Superior temporal gyrus (tissue), 1 donor: ENCODE measurements around the gene DDIT4.
"Not testable (repeated sequence)": the region's sequence is repeated elsewhere in the genome, so short reads cannot be mapped to it uniquely, and the experiment has no call there.

Source experiments
- DNase-seq: peaks from one replicate; pipeline ENCODE4 v3.0.0-alpha.2; 2016; ENCODE audit errors: extremely low spot score

DDIT4 gene

DNA sequence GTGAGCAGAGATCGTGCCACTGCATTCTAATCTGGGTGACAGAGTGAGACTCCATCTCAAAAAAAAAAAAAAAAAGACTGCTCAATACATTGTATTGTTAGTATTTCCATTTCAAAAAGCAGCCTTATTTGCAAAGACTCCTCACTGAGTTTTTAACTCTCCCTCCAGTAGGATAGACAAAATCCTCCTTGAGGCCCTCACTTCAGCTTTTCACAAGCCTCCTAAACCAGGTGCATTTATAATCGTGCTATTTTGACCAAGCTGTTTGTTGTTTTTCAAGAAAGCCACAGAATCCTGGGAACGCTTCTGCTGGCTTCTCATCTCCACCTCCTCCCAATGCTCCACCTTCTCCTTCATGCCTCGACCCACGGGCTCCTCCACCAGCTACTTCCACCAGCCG is 6.3 kb upstream of the DDIT4 start:
- DNase-seq = no peak

DNA sequence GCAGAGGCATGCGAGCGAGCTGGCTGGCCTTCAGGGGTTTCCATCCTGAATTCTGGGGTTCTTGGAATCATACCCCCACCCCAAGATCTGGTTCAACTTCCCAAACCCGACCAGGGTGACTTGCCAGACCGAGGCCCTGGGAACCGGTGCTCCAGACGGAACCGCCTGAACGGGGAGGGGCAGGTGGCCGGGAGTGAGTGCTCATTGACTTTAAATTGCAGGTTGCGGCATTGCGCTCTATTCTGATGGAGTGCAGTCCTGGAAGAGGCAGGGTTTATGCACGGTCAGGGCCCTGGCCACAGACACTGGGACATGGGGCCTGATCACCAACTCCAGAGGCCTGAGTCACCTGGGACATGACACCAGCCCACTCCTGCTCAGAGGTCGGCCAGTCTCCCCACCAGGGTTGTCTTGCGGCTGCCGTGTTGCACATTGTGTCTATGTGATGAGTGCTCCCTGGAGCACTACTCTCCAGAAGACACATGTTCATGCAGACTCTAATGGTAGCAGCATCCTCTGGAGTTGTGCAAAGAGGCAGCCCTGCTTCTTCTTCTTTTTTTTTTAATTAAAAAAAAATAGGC is 5.8 kb upstream of the DDIT4 start:
- DNase-seq = no peak

DNA sequence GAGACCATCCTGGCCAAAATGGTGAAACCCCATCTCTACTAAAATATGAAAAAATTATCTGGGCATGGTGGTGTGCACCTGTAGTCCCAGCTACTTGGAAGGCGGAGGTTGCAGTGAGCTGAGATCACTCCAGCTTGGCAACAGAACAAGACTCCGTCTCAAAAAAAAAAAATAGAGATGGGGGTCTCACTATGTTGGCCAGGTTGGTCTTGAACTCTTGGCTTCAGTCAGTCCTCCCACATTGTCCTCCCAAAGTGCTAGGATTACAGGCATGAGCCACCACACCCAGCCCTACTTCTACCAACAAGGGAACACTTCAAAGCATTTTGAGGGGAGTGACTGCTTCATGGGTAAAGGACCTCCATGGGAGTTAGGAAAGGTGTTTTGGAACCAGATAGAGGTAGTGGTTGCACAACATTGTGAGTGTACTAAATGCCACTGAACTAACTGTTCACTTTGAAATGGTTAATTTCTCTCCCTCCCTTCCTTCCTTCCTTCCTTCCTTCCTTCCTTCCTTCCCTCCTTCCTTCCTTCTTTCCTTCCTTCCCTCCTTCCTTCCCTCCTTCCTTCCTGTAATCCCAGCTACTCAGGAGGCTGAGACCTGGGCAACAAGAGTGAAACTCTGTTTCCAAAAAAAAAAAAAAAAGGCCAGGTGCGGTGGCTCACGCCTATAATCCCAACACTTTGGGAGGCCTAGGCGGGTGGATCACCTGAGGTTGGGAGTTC is 5.1 kb upstream of the DDIT4 start:
- DNase-seq = not testable (repeated sequence)

DNA sequence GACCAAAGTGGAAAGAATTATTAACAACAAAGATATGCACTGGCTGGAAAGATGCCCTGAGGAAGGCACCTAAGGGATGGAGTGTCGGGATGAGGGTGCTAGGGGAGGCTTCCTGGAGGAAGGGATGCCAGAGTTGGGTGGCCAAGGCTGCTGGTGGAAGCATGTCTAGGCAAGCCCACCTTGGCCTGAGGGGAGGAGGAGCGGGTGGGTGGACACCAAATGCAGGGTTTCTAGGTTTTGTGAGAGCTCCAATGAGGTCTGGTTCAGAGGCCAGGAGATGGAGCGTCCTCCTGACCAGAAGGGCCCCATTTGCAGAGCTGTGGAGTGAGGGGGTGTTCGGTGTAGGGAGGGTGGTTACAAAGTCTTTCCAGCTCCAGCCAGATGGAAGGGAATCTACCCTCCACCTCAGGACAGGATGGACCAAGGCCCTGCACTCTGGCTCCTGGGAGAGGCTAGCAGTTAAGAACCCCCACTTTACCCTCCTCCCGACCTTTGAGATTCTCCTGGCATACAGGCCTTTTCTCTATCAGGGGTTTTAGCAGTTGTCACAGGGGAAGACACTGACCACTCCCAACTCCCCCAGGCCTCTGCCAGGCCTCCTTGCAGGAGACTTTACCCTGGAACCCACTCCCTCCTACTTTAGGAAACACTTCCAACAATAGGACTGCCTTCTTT is 3.0 kb upstream of the DDIT4 start:
- no peak for DNase-seq

DNA sequence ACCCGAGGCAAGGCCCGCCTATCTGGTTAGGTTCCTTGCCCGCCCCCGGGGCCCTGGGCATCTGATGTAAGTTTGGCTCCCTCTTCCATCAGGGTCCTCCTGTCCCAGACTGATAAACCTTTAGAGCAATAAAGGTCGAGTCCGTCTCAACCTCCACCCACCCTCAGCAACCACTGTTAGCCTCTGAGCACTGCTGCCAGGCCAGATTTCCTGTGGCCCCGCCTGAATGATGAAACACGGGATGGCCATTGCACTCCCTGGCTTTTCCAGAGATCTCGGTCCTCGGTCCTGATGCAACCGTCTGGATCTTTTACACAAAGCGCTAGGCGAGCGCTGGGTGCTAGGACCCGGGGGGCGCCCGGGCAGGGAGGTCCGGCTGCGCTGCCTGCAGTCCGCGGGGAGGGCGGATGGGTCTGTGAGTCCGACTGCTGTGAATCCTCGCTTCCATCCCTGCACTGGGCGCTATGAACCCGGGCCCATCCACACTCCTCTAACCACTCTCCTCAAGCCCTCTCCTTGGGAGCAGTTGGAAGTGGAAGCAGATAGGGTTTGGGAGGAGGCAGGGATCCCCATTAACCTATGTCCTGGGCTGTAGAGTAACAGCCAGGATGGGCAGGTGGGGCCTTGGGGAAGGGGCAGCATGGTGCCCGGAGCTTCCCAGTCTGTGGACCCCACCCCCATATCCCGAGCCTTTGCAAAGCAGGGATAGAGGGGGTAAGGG is 875 bp upstream of the DDIT4 start:
- peak; percentile 93 for DNase-seq

DNA sequence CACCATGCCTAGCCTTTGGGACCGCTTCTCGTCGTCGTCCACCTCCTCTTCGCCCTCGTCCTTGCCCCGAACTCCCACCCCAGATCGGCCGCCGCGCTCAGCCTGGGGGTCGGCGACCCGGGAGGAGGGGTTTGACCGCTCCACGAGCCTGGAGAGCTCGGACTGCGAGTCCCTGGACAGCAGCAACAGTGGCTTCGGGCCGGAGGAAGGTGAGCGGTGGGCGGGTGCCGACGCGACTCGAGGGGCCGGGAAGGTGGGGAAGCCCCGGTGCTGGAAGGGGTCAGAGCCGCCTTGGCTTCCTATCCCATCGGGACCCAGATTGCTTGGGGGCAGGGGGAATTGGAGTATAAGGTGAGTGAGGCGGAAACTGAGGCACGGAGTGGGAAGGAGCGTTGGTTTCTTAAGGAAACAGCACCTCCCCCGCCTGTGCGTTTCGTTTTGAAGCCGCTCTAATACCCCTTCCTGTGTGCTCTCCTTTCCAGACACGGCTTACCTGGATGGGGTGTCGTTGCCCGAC is 547 bp downstream of the DDIT4 start:
- DNase-seq = no peak

DNA sequence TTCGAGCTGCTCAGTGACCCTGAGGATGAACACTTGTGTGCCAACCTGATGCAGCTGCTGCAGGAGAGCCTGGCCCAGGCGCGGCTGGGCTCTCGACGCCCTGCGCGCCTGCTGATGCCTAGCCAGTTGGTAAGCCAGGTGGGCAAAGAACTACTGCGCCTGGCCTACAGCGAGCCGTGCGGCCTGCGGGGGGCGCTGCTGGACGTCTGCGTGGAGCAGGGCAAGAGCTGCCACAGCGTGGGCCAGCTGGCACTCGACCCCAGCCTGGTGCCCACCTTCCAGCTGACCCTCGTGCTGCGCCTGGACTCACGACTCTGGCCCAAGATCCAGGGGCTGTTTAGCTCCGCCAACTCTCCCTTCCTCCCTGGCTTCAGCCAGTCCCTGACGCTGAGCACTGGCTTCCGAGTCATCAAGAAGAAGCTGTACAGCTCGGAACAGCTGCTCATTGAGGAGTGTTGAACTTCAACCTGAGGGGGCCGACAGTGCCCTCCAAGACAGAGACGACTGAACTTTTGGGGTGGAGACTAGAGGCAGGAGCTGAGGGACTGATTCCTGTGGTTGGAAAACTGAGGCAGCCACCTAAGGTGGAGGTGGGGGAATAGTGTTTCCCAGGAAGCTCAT is 1.1 kb downstream of the DDIT4 start:
- DNase-seq = peak; percentile 72

DNA sequence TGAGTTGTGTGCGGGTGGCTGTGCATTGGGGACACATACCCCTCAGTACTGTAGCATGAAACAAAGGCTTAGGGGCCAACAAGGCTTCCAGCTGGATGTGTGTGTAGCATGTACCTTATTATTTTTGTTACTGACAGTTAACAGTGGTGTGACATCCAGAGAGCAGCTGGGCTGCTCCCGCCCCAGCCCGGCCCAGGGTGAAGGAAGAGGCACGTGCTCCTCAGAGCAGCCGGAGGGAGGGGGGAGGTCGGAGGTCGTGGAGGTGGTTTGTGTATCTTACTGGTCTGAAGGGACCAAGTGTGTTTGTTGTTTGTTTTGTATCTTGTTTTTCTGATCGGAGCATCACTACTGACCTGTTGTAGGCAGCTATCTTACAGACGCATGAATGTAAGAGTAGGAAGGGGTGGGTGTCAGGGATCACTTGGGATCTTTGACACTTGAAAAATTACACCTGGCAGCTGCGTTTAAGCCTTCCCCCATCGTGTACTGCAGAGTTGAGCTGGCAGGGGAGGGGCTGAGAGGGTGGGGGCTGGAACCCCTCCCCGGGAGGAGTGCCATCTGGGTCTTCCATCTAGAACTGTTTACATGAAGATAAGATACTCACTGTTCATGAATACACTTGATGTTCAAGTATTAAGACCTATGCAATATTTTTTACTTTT is 1.8 kb downstream of the DDIT4 start:
- DNase-seq = no peak

DNA sequence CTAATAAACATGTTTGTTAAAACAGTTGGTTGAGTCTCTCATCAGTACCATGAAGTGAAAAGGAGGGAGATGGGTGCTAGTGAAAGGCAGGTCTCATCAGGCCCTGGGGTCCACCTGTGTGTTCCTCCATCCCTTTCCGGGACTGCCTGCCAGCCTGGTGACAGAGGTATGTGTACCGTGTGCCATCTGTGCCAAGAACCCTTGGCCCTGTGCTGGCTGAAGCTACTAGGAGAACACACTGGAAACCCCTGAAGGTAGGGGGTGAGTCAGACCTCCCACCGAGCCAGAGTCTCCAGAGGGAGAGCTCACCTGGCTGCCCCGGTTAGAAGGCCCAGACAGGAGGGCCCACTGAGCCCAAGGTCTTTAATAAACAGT is 2.3 kb downstream of the DDIT4 start:
- no peak for DNase-seq

DNA sequence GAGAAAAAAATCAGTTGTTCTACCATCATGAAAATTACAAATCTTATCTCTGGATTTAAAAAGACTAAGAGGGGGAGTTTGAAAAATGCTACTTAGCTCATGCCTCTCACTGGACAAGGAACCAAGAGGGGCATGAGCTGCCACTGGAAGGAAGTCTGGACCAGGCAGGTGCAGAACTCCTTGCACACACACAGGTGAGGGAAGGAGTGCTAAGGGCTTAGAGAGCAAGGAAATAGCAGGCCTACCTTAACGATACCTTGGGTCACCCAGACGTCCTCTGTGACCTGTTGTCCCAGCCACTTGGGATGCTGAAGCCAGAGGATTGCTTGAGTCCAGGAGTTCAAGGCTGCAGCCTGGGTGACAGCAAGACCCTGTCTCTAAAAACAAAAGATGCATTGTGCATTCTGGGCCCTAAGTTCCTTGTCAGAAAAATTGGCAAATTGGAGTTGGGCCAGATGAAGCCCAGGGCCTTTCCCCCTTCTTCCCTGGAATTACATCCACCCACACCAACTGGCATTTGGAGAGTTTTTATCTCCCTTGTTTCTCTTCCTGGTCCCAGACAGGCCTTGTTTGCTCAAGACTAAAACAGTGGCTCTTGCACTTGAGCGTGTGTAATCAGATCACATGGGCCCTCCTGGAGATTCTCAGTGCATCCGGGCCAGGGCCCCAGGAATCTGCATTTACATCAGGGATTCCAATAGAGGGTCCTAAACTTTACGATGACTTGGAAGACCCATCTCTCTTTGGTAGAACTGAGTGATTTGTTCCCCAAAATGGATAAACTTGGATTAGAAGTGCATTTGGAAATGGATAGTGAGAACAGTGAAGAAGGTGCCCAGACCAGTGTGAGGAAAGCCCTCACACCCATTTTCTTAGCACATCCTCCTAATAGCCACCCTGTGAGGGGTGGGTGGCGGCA is 3.0 kb downstream of the DDIT4 start:
- peak; percentile 33 for DNase-seq

DNA sequence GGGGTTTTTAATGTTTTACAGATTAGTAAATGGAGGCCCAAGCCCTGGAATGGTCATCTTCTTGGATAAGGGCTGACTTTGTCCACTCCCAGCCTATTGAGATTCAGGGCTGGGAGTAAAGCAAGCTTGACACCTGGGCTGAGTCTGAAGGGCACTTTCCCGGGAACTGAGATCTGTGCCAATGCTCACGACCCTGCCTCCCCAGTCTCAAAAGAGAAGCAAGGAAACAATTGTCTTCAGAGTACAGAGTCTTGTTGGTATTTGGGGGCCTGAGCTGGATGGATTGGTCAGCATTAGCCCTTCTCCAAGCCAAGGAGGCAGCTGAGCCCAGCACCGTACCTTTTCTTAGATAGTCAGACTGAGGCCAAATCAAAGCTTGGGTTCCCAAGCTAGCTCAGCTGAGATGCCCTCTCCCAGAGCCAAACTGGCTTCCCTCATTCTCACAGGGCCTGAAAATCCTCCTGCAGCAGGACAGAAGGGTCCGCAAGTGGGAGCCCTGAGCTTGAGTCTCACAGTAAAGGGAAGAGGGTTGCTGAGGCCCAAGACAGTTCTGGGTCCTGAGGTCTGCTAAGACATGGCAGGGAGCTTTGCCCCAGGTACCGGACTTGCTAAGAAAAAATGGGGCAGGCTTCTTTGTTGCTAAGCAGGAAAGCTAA is 3.7 kb downstream of the DDIT4 start:
- no peak for DNase-seq

DNA sequence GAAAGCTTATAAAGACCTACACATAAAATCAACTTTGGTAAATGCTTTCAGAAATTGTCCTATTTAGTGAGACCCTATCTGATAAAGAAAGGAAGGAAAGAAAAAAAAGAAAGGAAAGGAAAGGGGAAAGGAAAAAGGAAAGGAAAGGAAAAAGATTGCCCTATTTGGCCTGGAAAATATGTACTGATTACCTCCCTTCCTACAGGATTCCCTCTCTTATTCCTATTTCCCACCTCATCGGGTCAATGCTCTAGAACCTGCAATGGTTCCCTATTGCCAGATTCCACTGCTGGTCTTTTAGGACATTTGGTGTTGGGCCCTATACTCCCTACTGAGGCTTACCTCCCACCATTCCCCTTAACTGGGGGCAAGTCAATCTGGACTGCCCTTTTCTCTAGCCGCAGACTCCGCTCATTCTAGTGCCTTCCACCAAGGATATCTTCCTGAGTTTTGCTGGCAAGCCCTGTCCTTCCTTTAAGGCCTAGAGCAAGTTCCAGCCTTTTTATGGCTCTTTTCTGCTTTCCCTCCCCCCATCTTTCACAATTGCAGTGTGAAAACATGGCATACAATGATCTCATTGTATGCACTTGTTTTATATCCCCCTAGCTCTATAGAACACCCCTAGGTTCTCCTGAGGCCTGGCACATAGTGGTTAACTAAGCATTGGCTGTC is 4.4 kb downstream of the DDIT4 start:
- DNase-seq = no peak

DNA sequence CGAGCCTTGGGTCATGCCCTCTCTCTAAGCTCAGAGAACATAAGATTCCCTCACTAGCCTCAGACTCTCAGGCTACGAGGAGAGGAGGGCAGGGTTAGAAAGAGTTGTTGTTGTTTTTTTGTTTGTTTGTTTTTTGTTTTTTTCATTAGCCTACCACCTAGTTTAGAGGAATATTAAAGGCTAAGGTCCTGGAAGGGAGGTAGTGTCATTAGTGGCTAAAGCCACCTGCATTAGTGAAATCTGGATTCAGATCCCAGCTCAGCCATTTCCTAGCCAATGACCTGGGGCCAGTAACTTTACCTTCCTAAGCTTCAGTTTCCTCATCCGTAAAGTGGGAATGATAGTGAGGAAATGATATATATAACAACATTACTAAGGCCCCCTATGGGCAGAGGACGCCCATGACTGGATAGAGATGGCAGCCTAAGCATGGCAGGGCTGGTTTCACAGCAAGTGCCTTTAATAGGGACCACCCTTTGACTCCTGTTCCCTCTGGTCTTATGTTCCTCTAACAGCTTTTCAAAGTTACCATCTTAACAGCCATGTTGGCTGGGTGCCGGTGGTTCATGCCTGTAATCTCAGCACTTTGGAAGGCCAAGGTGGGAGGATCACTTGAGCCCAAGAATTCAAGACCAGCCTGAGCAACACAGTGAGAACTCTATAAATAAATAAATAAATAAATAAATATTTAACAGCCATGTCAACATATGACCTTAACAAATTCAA is 5.1 kb downstream of the DDIT4 start:
- DNase-seq = no peak

DNA sequence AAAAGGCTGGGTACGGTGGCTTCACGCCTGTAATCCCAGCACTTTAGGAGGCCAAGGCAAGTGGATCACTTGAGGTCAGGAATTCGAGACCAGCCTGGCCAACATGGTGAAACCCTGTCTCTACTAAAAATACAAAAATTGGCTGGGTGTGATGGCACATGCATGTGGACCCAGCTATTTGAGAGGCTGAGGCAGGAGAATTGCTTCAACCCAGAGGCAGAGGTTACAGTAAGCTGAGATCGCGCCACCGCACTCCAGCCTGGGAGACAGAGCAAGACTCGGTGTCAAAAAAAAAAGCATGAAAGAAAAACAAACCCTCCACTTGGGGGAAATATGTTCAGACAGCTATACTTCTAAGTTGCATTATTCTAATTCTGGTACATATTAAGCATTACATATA is 5.9 kb downstream of the DDIT4 start:
- DNase-seq = not testable (repeated sequence)

DNA sequence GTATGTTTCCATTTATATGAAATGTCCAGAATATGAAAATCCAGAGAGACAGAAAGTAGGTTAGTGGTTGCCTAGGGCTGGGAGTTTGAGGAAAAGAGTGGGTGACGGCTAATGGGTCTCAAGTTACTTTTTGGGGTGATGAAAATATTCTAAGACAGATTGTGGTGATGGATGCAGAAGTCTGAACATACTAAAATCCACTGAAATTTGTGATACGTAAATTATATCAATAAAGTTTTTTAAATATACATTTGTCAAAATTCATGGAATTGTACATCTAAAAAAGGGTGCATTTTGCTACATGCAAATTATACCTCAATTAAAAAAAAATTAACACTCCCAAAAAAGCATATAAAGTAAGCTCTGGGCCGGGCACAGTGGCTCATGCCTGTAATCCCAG is 9.4 kb downstream of the DDIT4 start:
- no peak for DNase-seq

DNA sequence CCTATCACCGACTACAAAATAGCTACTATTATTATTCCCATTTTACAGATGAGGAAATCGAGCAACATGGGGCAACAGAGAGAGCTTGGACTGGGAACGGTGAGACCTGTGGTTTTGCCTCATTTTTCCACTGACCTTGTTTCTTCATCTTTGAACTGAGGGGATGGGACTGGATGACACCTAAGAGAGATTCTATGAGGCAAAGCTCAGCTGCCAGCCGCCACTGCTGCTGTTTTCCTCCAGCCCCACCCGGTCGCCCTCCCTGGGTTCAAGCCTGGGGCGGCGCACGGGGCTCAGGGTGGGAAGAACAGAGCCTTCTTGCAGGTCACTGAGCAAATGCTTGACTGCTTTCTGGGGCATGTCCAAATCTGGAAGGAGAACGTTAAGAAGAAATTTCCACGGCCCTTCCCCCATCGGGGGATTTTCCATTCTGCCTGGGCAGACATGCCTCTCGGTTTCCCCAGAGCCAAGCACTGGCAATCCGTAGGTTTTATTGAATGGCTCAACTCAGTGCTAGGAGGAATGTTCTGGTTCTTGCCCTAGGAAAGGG is 12.3 kb downstream of the DDIT4 start:
- DNase-seq = no peak

DNA sequence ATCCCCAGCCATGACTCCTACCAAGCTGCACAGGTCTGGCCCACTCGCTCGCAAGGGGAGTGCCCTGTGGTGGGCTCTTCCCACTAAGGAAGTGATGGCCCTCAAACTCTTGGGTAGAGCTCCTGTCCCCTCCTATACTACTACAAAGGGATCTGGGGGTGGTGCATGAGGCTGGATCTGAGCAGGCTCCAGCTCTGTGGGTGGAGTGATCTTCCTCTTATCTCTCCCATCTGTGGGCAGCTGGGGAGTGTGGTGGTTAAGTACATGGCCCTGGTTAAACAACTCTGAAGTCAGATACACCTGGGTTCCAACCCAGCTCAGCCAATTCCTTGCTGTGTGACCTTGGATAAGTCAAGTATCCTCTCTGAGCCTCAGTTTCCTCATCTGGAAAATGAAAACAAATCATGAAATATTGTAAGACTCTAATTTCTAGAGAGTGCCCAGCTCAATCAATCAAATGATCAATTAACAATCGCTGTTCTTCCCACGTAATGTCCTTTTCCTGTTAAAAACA is 17.4 kb downstream of the DDIT4 start:
- no peak for DNase-seq

DNA sequence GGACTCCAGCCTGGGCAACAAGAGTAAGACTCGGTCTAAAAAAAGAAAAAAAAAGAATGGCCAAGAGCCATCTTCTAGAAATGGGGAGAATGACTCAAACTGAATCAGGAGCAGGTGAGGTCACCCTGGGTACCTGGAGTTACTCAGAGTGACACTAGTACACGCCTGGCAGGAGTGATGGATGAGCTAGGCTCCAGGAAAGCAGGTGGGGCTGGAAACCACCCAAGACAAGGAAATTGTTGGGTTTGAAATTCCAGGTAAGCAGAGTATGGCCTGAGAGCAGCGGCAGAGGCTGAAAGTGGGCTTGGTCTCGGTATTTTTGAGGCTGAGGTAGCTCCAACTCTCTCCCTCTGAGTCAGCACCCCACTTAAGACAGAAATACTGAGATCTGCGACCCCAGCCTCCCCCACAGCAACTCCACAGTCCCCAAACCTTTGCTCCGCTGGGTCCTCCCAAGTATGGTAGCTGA is 18.5 kb downstream of the DDIT4 start:
- no peak for DNase-seq
